ENCODE data around the gene P2RX6.
"Not testable (repeated sequence)": the region's sequence is repeated elsewhere in the genome, so short reads cannot be mapped to it uniquely, and the experiment has no call there.

Gene P2RX6

GRCh38 chr22:21031545-21032036 lies 16.6 kb downstream of the P2RX6 start:
- no peak for DNase-seq (ENCODE audit: low read depth in 2 of 2)

GRCh38 chr22:21032037-21032867 lies 17.3 kb downstream of the P2RX6 start, which contains the start of gene SLC7A4:
TSS of gene SLC7A4 (minus strand) at chr22:21032561. CDS start at chr22:21031812, 749 bp downstream.
- DNase-seq (ENCODE audit: low read depth in 2 of 2): no peak

GRCh38 chr22:21032868-21033688 lies 18.1 kb downstream of the P2RX6 start:
- no peak for DNase-seq (ENCODE audit: low read depth in 2 of 2)

- DNase-seq (ENCODE audit: low read depth in 2 of 2): no peak
Observed at GRCh38 chr22:21033895-21034294, 18.9 kb downstream of the P2RX6 start.

GRCh38 chr22:21034989-21035388 lies 20.0 kb downstream of the P2RX6 start:
- no peak for DNase-seq (ENCODE audit: low read depth in 2 of 2)

GRCh38 chr22:21038405-21038804 lies 23.4 kb downstream of the P2RX6 start:
- DNase-seq (ENCODE audit: low read depth in 2 of 2): no peak

GRCh38 chr22:21039158-21039557 lies 24.2 kb downstream of the P2RX6 start:
- DNase-seq (ENCODE audit: low read depth in 2 of 2): not testable (repeated sequence)

GRCh38 chr22:21041937-21042336 lies 27.0 kb downstream of the P2RX6 start:
- DNase-seq (ENCODE audit: low read depth in 2 of 2): no peak

- DNase-seq (ENCODE audit: low read depth in 2 of 2): no peak
Observed at GRCh38 chr22:21042978-21043859, 28.3 kb downstream of the P2RX6 start.

GRCh38 chr22:21043860-21044535 lies 29.0 kb downstream of the P2RX6 start:
- DNase-seq (ENCODE audit: low read depth in 2 of 2): no peak

GRCh38 chr22:21044931-21045584 lies 30.1 kb downstream of the P2RX6 start:
- no peak for DNase-seq (ENCODE audit: low read depth in 2 of 2)

GRCh38 chr22:21045585-21046294 lies 30.8 kb downstream of the P2RX6 start, which contains the start of gene LRRC74B:
TSS of gene LRRC74B (plus strand) at chr22:21045946. CDS start at chr22:21045987, 41 bp downstream.
- peak; percentile 28 to 33 for DNase-seq (ENCODE audit: low read depth in 2 of 2)

- DNase-seq (ENCODE audit: low read depth in 2 of 2): no peak
Observed at GRCh38 chr22:21047035-21047661, 32.2 kb downstream of the P2RX6 start.

GRCh38 chr22:21047730-21048129 lies 32.8 kb downstream of the P2RX6 start:
- DNase-seq (ENCODE audit: low read depth in 2 of 2): no peak

GRCh38 chr22:21048448-21048847 lies 33.5 kb downstream of the P2RX6 start:
- DNase-seq (ENCODE audit: low read depth in 2 of 2): not testable (repeated sequence)

GRCh38 chr22:21048965-21049364 lies 34.0 kb downstream of the P2RX6 start:
- not testable (repeated sequence) for DNase-seq (ENCODE audit: low read depth in 2 of 2)

GRCh38 chr22:21051145-21051830 lies 36.3 kb downstream of the P2RX6 start:
- DNase-seq (ENCODE audit: low read depth in 2 of 2): no peak

GRCh38 chr22:21051831-21052400 lies 37.0 kb downstream of the P2RX6 start:
- no peak for DNase-seq (ENCODE audit: low read depth in 2 of 2)
